ENCODE data around the gene TSPO.

TSPO gene

GRCh38 chr22:43159484-43160178 is 8.3 kb downstream of the TSPO start:
- no peak for DNase-seq

- DNase-seq, result no peak
These were observed 9.3 kb downstream of the TSPO start for GRCh38 chr22:43160497-43161126.

GRCh38 chr22:43162412-43163150 is 11.2 kb downstream of the TSPO start:
- DNase-seq, result no peak

DNA sequence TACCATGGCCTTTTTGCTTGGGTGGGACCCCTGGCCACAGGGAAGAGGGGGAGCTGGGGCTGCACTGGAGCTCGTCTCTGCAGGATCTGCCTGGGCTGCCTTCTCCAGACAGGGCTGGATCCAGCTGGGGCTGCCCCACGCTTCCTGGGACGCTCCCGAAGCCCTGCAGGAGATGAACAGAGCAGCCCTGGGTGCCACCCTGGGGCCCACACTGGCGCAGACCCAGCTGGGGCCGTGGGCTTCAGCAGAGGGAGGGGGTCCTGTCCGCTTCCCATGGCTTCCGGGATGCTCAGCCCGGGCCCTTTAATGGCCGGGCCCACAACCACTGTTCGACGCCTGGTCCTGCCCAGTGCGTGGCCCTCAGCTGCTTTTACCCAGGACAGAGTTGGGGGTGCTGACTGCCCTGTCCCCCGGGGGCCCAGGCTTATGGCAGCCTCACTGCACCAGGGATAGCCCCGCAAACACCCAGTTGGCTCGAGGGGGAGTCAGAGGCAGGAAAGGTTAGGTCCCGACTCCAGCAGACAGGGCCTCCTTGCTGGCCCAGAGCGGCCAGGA is 12.0 kb downstream of the TSPO start:
- no peak for DNase-seq

- no peak for DNase-seq
These were observed 13.3 kb downstream of the TSPO start for GRCh38 chr22:43164636-43165035.

DNA sequence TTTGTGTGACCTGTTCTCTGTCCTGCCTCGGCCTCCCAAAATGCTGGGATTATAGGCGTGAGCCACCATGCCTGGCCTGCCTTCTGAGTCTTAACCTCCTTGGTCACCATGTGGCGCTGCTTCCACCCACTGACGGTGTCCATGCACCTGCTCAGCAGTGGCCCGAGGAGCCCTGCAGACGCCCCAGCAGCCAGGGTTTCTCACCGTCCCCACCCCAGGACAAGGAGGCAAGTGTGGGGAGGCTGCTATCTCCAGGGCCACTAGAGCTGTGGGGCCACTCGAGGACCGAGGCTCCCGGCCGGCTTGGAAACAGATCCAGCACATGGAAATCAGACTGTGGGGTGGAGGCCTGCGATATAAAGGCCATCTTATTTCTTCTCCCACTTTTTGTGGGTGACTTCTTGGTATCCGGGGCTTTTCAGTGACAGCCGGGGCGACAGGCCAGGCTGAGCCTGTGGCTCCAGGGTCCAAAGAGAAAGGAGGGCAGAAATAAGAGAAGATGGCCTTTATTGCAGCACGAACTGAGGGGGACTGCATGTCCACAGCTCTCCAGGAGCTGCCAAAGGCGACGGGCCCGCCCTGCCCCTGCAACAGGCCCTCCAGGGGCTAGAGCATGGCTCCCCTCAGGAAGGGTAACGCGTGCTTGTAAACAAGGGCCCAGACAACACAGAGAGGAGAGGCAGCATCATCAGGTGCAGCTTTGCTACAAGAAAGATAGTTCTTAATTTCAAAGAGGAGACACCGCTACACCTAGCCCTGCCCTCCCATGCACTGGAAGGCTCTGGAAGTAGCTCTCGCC is 15.0 kb downstream of the TSPO start:
- no peak for DNase-seq

- DNase-seq, result no peak
These were observed 15.7 kb downstream of the TSPO start for GRCh38 chr22:43167001-43167589.

- DNase-seq, result no peak
These were observed 17.3 kb downstream of the TSPO start for GRCh38 chr22:43168471-43169309.

DNA sequence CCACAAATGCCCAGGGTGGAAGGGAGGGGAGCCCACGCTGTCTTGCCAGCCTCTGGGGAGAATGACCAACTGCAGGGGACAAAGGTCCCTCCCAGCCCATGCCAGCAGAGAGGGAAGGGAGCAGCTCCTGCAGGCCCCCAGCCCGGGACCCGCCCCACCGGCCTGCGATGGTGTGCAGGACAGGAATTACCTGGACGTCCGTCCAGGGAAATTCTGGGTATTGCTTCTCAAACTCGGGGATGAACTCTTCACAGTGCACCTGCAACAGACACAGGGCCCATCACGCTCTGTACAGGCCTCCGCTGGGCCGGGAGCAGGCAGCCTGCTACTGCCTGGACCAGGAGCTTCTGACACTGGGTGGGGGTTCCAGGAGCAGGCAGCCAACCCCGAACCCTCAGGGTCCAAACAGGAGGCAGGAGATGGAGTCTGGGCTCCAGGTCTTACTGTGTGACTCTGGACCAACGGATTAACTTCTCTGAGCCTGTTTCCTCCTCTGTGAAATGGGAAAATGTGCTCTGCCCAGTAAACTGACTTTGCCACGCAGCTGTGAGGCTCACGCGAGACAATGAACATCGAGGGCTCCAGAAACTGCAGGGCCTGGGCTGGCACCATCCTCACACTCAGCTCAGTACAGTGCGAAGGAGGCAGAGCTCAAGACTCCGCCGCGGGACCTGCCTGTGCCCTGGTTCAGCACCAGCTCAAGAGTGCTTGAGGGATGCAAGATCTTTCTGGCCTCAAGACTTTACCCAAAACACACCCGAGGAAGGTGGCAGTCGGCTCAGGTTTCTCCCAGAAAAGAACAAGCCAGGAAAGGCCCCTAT is 18.2 kb downstream of the TSPO start:
- DNase-seq, result no peak

DNA sequence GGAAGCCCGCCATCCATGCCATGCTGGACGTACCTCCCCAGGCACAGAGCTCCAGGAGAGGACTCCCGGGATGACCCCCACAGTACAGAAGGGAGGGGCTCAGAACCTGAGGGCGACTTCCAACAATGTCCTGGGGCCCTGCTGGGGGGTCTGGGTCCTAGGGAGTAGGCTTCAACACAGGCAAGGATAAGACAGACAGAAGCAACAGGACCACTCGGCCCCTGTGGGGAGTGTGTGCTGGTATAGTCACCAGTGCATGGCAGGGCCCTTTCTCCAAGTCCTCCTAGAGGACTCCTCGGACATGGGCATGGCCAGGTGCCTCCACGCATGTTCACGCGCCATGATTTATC is 18.7 kb downstream of the TSPO start:
- no peak for DNase-seq

- no peak for DNase-seq
These were observed 19.7 kb downstream of the TSPO start for GRCh38 chr22:43171019-43171491.

- DNase-seq, result no peak
These were observed 20.2 kb downstream of the TSPO start for GRCh38 chr22:43171607-43172006.

GRCh38 chr22:43172191-43172590 is 20.8 kb downstream of the TSPO start:
- no peak for DNase-seq

- no peak for DNase-seq
These were observed 22.2 kb downstream of the TSPO start for GRCh38 chr22:43173566-43173965.

DNA sequence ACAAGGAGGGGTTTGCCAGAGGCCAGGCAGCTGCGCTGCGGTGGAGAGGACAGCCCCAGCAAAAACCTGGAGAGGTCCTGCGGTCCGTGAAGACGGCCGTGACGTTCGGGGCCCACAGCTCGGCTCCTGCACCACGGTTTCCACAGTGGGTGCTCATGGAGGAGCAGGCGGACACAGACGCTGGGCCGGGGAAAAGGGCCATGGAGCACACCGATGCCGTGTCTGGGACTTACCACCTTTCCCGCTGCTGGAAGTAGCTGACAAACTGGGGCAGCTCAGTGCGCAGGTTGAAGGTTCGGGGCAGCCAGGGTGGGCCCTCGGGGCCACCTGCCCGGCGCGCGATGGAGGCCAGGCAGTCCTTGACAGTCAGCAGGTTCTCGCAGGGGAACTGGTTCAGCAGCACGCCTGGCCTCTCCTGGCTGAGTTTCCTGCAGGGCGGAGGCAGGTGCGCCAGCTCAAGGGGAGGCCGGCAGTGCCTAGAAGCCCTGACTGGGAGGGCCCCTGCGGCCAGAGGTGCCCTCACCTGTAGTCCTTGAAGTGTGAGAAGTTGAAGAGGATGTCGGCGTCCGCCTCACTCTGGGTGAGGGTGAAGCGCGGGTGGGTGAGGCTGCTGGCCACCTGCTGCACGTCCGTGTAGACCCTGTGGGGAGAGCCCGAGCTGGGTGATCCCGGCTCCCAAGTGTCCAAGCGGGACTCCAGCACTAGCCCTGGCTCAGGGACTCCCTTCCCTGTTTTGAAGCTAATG is 22.8 kb downstream of the TSPO start:
- DNase-seq, result no peak

DNA sequence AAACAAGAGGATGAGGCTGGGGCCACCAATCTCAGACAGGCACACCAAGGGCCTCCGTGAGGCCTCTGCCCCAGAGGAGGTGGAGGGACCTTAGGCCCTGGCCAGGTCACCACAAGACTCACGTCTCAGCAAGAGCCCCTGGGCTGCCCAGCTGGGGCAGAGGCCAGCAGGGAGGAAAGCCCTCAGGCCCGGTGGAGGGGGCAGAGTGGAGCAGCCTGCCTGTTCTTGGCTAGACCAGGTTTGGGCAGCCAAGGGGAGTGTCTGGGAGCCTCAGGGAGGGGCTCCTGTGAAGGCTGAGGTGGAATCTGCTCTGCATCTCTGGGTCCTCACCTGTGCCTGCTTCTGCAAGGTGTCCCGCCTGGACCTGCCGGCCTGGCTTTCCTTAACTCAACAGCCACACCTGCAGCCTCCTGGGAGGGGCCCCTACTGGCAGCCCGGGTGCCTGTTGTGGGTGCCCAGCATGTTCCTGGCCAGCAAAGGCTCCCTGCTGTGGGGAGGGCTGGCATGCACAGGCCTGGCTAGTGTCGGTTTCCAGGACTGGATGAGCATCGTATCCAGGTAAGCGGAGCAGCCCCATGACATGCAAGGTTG is 23.7 kb downstream of the TSPO start:
- no peak for DNase-seq

- no peak for DNase-seq
These were observed 24.7 kb downstream of the TSPO start for GRCh38 chr22:43176090-43176489.

GRCh38 chr22:43177479-43177878 is 26.1 kb downstream of the TSPO start:
- no peak for DNase-seq

DNA sequence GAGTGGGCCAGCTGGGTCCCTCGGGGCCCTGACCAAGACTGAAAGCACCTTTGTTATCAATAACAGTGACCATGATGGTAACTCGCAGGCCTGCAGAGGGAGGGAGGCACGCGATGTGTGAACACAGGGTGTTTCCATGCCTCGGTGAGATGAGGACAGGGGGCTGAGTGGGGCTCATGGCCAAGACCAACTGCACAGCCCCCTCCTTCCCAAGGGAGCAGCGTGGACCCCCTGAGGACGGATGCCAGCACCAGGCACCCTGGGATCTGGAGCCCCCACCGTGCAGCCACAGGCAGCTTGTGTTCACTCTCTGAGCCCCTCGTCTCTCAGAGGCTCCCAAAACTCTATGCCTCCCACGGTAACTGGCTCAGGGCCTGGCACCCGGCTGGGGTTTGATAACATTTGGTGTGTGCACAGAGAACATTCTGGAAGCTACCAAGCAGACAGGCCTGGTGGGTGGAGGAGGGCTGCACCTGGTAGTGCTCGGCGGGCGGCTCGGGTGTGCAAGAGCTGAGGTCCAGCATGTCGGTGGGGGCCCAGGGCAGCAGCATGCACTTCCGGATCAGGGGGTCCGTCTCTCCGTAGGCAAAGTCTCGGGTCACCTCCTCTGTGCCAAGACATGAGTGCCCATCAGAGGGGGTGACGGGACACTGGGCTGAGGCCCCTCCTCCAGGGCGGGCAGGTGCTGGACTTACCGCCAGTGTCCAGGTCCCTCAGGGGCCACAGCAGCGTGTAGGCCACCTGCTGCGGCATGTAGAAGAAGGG is 28.0 kb downstream of the TSPO start:
- no peak for DNase-seq
